HG02884 (cell line): ENCODE measurements around the gene ATP2A2.

Experiments used
- ATAC-seq: cut with Tn5 transposase; IDR thresholded peaks from one replicate; pipeline ENCODE4 v1.9.1; 2021; ENCODE audit warnings: mild to moderate bottlenecking, moderate library complexity; ENCODE audit not compliant: unreplicated experiment

ATP2A2 gene

GRCh38 chr12:110289044-110289710, 8.1 kb downstream of the ATP2A2 start:
- ATAC-seq = no peak

GRCh38 chr12:110289711-110290078, 8.6 kb downstream of the ATP2A2 start:
- ATAC-seq = no peak

- no peak for ATAC-seq
These were observed 20.2 kb downstream of the ATP2A2 start for GRCh38 chr12:110301065-110301806.

GRCh38 chr12:110304061-110304551, 23.1 kb downstream of the ATP2A2 start:
- no peak for ATAC-seq

- no peak for ATAC-seq
These were observed 26.3 kb downstream of the ATP2A2 start for GRCh38 chr12:110307372-110307771.

GRCh38 chr12:110310763-110311162, 29.7 kb downstream of the ATP2A2 start:
- ATAC-seq = no peak

GRCh38 chr12:110311903-110312302, 30.9 kb downstream of the ATP2A2 start:
- ATAC-seq = no peak

GRCh38 chr12:110312581-110313360, 31.7 kb downstream of the ATP2A2 start:
- ATAC-seq = no peak

- ATAC-seq = peak; percentile 48
These were observed 33.3 kb downstream of the ATP2A2 start for GRCh38 chr12:110314308-110314707.

- no peak for ATAC-seq
These were observed 35.8 kb downstream of the ATP2A2 start for GRCh38 chr12:110316861-110317260.

GRCh38 chr12:110317911-110318310, 36.9 kb downstream of the ATP2A2 start:
- ATAC-seq = no peak

- ATAC-seq = no peak
These were observed 39.5 kb downstream of the ATP2A2 start for GRCh38 chr12:110320550-110320949.

- no peak for ATAC-seq
These were observed 48.7 kb downstream of the ATP2A2 start for GRCh38 chr12:110329710-110330109.

GRCh38 chr12:110330124-110330523, 49.1 kb downstream of the ATP2A2 start:
- ATAC-seq = no peak

GRCh38 chr12:110330544-110330943, 49.5 kb downstream of the ATP2A2 start:
- no peak for ATAC-seq

GRCh38 chr12:110333201-110333600, 52.2 kb downstream of the ATP2A2 start:
- ATAC-seq = no peak

GRCh38 chr12:110335481-110336045, 54.5 kb downstream of the ATP2A2 start:
- no peak for ATAC-seq

GRCh38 chr12:110337912-110338710, 57.1 kb downstream of the ATP2A2 start:
- no peak for ATAC-seq

GRCh38 chr12:110338754-110339153, 57.7 kb downstream of the ATP2A2 start:
- ATAC-seq = no peak

GRCh38 chr12:110339184-110339952, 58.3 kb downstream of the ATP2A2 start:
- ATAC-seq = no peak
